RPMI8226 (cell line): Measurements from ENCODE around the gene HOXD11.

Experiments
- DNase-seq: peaks from one replicate; pipeline ENCODE4 v3.0.0-alpha.2; 2015

HOXD11 gene

GRCh38 chr2:176151442-176152287 lies 44.6 kb downstream of the HOXD11 start, which contains the start of gene HOXD4:
TSS of gene HOXD4 (plus strand) at chr2:176151550. CDS start at chr2:176151634, 84 bp downstream.
- DNase-seq, result no peak

- no peak for DNase-seq
Measured at GRCh38 chr2:176152350-176153181, 45.5 kb downstream of the HOXD11 start.

GRCh38 chr2:176154576-176155252 lies 47.6 kb downstream of the HOXD11 start:
- DNase-seq, result no peak

GRCh38 chr2:176155356-176156044 lies 48.4 kb downstream of the HOXD11 start:
- DNase-seq, result no peak

GRCh38 chr2:176156301-176156806 lies 49.3 kb downstream of the HOXD11 start:
- DNase-seq, result no peak

GRCh38 chr2:176156807-176157498 lies 49.9 kb downstream of the HOXD11 start, which contains the start of gene HOXD3:
TSS of gene HOXD3 (plus strand) at chr2:176157307. CDS start at chr2:176169115, 11,808 bp downstream.
- no peak for DNase-seq

- no peak for DNase-seq
Measured at GRCh38 chr2:176157499-176158185, 50.6 kb downstream of the HOXD11 start.

- DNase-seq, result no peak
Measured at GRCh38 chr2:176158186-176158591, 51.1 kb downstream of the HOXD11 start.

- DNase-seq, result no peak
Measured at GRCh38 chr2:176158855-176159662, 52.0 kb downstream of the HOXD11 start.
